Stimulated activated CD4-positive, alpha-beta T cell treated with anti-CD3 and anti-CD28 coated beads, Interleukin-4, amount 100 ng/mL, for 24 hours (primary cell): ENCODE data around the gene BTBD18.
"Not testable (repeated sequence)": the region's sequence is repeated elsewhere in the genome, so short reads cannot be mapped to it uniquely, and the experiment has no call there.

ENCODE experiments used
- DNase-seq: peaks from one replicate; pipeline ENCODE4 v3.0.0-alpha.2; 2020

BTBD18 gene

DNA sequence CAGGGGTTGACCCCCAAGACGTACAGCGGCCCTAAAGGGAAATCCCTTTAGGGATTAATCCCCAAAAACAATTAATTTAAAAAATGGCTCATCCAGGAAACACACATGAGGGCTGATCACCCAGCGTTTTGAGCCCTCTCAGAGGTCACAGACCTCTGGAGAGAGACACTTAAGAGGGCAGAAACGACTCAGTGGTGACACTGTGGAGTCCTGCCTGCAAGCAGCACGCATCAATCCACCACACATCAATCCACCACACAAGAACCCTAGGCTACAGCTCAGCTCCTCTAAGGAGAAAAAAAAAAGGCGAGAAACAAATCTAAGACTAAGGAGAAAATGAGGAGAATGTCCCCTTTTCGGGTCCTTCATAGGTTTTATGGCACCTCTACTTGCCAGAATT, 22.8 kb downstream of the BTBD18 start:
- DNase-seq: no peak

DNA sequence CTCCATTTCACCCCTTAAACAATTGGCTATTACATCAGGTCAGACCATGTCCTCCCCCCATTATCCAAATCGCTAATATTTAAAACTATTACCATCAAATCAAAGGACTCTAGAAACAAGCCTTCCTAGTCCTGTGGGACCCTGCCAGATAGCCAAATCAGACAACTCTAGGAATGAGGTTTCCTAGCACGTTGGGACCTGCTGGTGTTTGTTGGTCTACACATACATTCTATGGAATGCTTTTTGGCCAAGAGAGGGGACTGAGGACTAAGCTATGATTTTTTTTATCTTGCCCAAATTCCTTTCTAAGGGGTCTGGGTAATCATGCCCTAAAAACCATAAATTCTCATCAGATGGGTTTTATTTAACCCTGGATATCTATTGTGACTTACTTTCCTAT, 24.4 kb downstream of the BTBD18 start:
- no peak for DNase-seq

DNA sequence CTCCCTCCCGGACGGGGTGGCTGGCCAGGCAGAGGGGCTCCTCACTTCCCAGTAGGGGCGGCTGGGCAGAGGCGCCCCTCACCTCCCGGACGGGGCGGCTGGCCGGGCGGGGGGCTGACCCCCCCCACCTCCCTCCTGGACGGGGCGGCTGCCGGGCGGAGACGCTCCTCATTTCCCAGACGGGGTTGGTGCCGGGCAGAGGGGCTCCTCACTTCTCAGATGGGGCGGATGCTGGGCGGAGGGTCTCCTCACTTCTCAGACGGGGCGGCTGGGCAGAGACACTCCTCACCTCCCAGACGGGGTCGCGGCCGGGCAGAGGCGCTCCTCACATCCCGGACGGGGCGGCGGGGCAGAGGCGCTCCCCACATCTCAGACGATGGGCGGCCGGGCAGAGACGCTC, 34.9 kb downstream of the BTBD18 start:
- DNase-seq: not testable (repeated sequence)

DNA sequence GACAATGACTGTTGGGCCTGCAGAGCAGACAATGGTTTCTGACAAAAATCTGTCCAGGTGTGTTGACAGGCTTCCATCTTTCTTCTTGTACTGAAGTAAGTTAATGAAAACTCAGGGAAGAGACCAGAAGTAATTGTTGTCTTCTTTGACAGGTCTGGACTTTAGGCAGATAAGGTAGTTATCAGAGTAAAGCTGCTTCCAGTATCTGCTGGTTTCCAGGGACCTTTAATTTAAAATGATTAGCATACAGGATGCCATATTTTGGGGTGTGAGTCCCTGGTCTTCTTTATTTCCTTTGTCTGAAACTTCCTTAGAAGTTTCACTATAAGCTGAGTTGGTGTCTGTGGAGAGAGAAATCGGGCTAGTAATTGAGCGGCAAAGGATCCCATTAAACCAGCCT, 37.8 kb downstream of the BTBD18 start:
- DNase-seq: no peak

DNA sequence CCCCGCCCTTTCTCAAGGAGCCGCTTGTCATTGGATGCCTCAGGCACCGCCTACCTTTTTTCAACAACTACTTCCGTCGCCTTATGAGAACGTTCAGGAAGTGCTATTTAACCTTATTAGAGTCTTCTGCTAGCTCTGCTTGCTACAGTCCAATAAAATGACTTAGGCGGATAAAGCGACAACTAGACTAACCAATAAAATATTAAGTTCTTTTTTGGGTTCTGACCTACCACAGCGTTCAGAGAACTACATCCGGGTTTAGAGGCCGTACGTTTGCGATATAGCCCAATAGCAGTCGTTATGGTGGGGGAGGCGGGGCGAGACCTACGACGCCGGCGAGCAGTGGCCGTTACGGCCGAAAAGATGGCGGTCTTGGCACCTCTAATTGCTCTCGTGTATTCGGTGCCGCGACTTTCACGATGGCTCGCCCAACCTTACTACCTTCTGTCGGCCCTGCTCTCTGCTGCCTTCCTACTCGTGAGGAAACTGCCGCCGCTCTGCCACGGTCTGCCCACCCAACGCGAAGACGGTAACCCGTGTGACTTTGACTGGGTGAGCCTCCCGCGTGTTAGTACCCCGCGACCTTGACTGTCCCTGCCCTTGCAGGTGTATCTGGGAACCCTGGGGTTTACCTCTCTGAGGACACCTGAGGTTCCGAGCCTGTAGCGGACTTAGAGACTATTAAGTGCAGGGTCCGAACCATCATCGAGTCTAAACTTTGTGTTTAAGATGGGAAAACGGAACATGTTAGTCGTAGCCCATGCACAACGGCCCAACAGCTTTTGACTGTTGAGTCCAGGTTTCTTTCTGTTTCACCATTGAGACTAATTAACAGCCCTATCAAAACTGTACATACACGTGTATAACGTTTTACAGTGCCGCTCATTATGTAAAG, 39.1 kb downstream of the BTBD18 start, which contains the start of gene TMX2:
TSS of gene TMX2 (plus strand) at position 338 of the 895 bp plus-strand sequence. CDS start at position 364, 26 bp downstream.
- peak; percentile 92 for DNase-seq

DNA sequence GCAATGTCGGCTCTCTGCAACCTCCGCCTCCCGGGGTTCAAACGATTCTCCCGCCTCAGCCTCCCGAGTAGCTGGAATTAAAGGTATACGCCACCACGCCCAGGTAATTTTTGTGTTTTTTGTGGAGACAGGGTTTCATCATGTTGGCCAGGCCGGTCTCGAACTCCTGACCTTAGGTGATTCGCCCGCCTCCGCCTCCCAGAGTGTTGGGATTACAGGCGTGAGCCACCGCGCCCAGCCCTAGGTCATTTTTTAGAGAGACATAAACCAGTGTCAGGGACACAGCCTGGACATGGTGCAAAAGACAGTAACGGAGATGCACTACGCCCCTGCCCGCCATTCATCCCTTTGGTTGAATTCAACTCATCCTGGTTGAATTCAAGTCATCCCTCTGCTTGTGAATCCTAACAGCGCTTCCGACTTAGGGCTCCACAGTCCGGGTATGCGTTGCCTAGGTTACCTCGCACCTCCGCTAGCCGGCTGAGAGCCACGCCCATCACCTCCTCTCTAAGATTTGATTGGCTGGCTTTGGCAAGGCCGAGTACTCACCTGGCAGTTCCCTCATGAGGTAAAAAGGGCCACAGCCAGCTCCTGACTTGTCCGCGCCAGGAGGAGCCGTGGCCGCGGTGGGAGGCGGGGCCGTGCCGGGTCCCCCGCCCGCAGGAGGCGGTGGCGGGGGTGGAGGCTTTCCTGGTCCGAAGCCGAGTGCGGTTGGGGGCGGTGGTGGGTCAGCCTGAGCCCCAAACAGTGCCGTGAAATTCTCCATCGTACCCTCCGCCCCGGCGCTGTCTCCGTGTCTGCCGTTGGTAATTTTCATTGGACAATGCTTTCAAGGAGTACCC, 40.0 kb downstream of the BTBD18 start, which contains the start of gene MED19:
TSS of gene MED19 (minus strand) at position 802 of the 842 bp plus-strand sequence. CDS start at position 766, 36 bp downstream.
- peak; percentile 76 for DNase-seq

DNA sequence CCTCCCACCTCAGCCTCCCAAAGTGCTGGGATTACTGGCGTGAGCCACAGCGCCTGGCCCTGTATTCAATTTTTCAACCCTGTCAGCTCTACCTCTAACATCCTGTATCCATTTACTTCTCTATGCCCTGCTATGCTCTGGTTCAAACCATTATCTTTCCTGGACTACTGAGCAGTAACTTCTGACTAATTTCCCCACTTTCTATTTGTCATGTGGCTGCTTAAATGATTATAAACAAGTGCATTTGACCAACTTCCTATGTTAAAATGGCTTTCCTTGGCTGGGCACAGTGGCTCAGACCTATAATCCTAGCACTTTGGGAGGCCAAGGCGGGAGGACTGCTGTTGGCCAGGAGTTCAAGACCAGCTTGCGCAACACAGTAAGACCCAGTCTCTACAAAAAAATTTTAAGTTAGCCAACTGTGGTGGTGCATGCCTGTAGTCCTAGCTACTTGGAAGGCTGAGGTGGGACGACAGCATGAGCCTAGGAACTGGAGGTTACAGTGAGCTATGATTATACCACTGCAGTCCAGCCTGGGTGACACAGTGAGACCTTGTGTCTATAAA, 41.7 kb downstream of the BTBD18 start:
- DNase-seq: no peak

DNA sequence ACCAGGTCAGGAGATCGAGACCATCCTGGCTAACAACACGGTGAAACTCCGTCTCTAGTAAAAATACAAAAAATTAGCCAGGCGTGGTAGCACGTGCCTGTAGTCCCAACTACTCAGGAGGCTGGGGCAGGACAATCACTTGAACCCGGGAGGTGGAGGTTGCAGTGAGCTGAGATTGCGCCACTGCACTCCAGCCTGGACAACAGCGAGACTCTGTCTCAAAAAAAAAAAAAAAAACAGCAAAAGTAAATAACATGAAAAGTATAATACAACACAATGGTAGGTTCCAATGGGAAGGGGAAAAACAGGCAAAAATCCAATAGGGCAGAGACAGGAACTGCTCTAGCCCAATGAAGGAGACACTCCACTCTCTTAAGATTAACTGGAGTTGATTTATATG, 46.2 kb downstream of the BTBD18 start:
- not testable (repeated sequence) for DNase-seq

DNA sequence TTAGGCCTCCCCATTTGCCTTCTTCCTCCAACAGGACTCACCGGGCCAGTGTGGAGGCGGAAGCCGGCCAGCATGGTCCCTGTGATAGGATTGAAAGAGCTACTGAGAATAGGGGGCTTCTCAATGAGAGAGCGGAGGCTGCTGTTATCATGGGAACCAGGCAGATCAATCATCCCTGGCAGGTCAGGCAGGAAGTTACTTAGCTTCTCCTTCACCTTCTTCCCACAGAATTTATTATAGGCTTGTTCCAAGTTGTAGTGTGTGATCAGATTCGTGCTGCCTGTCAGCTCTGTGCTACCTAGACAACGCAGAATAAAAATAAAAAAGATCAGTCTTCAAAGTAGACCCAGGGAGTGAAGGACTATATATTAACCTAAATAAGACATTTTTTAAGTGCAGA, 46.7 kb downstream of the BTBD18 start:
- no peak for DNase-seq

DNA sequence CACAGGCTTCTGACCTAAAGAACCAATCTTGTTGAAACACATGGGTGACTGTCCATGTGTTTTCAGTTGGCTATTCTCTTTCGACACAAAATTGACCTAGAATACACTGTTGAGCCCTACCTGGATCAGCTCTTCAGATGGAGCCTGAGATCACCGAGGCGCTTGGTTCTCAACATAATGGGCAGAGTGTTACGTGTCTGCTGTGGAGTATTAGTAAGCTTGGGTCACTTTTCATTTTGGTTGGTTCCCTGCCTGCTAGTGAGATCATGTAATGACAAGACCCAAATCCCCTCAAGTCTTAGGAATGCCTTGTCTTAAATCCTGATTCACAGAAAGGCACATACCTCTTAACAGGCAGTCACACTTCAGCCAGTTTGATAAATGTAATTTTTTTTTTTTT, 48.3 kb downstream of the BTBD18 start:
- no peak for DNase-seq

DNA sequence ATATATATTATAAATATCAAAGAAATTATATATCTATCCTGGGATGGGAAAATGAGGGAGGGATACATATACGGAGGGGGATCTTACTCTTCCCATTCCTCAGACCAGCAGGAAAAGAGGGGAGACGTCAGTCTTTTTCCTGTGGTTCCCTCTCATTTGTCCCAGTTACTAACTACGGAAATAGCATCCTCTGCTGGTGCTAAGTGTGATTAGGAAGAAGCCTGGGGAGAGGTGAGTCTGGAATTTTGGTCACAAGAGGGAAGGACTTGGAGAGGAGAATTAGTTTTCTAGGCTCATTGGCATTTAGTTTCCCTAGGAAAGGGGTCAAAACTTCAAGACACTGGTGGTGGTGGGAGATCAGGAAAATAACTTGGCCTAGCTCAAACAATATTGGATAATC, 51.2 kb downstream of the BTBD18 start:
- DNase-seq: no peak

DNA sequence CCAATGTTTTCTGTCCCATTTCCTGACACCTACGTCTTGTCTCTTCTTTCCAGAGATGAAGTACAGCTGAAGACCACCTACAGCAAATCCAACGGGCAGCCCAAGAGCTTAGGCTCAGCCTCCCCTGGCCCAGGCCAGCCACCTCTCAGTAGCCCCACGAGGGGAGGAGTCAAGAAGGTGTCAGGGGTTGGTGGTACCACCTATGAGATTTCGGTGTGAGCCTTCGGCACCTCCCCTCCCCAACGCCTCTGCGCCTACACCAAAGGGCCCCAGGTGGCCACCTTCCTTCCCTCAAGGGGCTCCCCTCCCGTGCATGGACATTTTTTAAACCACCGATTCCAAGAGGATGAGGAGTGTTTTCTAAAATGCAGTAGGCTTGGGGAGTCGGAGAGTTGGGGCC, 51.8 kb downstream of the BTBD18 start:
- DNase-seq: no peak

DNA sequence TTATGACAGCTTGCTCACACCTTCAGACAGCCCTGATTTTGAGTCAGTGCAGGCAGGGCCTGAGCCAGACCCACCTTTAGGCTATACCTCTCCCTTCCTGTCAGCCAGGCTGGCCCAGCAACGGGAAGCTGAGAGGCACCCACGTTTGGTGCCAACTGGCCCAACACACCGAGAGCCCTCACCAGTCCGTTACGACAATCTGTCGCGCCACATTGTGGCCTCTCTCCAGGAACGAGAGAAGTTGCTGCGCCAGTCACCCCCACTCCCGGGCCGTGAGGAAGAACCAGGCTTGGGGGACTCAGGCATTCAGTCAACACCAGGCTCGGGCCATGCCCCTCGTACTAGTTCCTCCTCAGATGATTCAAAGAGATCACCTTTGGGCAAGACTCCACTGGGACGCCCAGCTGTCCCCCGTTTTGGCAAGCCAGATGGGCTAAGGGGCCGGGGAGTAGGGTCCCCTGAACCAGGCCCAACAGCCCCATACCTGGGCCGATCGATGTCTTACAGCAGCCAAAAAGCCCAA, 52.7 kb downstream of the BTBD18 start:
- no peak for DNase-seq
